CD4-positive, alpha-beta T cell (primary cell): ENCODE data around the gene KATNAL1. TPM values are rescaled to one million over a fixed set of nuclear protein-coding genes. Genes with fewer than 3 reads are reported as not detected.

Experiments used
- ATAC-seq: fragments of 200-7000 bp; cut with Tn5 transposase; one replicate; pipeline ENCODE4 v1.10.0; 2022; ENCODE audit warnings: mild to moderate bottlenecking; ENCODE audit not compliant: poor library complexity
- CTCF ChIA-PET: fragments of 350-600 bp; sonication (Branson Sonifier 250); formaldehyde crosslinking; loops from one replicate; lab custom pipeline; 2021; ENCODE audit warnings: antibody characterized with exemption, inconsistent platforms; lab: Charles Lee
- POLR2A ChIA-PET: fragments of 350-600 bp; sonication (Branson Sonifier 250); formaldehyde crosslinking; loops from one replicate; lab custom pipeline; 2021; ENCODE audit warnings: antibody characterized with exemption, inconsistent platforms; lab: Charles Lee
- DNase-seq, 14 experiments: peaks; one replicate each; pipeline ENCODE4 v3.0.0-alpha.2; 2013 to 2020; ENCODE audit warnings: mixed read lengths in 2 of 14
- H3K27ac ChIP-seq, 2 donors: one replicate each; pipeline versions ENCODE4 v1.5.1 to v1.7.0; 2013; ENCODE audit warnings: low read length in 2 of 2, low read depth in 1 of 2, mild to moderate bottlenecking in 1 of 2
- H3K27me3 ChIP-seq, 2 experiments: 1 replicate in 1 of 2; 2 replicates in 1 of 2; pipeline versions ENCODE4 v1.6.1 to v1.7.0; 2013; ENCODE audit warnings: low read length in 2 of 2, control low read depth in 1 of 2, mild to moderate bottlenecking in 1 of 2, moderate library complexity in 1 of 2; ENCODE audit not compliant: insufficient read depth in 2 of 2, control insufficient read depth in 1 of 2
- H3K36me3 ChIP-seq: one replicate; pipeline ENCODE4 v1.6.1; 2013; ENCODE audit warnings: low read length, control low read depth; ENCODE audit not compliant: insufficient read depth
- H3K4me1 ChIP-seq: one replicate; pipeline ENCODE4 v1.6.1; 2013; ENCODE audit warnings: low read length, control low read depth; ENCODE audit not compliant: insufficient read depth
- H3K4me3 ChIP-seq: one replicate; pipeline ENCODE4 v1.5.1; 2013; ENCODE audit warnings: mild to moderate bottlenecking, low read length, moderate library complexity
- H3K9me3 ChIP-seq, 2 experiments: 1 replicate in 1 of 2; 2 replicates in 1 of 2; pipeline versions ENCODE4 v1.6.1 to v1.7.0; 2013; ENCODE audit warnings: low read length in 2 of 2, mild to moderate bottlenecking in 2 of 2, control low read depth in 1 of 2, moderate library complexity in 1 of 2; ENCODE audit not compliant: control insufficient read depth in 1 of 2, insufficient read depth in 1 of 2
- H3K27ac Mint-ChIP-seq: one replicate; pipeline ENCODE4 v1.8.0; 2020; ENCODE audit warnings: mixed read lengths
- H3K27me3 Mint-ChIP-seq: one replicate; pipeline ENCODE4 v1.8.0; 2021; ENCODE audit warnings: mixed read lengths
- H3K36me3 Mint-ChIP-seq: one replicate; pipeline ENCODE4 v1.8.0; 2021; ENCODE audit warnings: low read depth, mixed read lengths
- H3K4me1 Mint-ChIP-seq: one replicate; pipeline ENCODE4 v1.8.0; 2021; ENCODE audit warnings: low read depth, mixed read lengths
- H3K4me3 Mint-ChIP-seq: one replicate; pipeline ENCODE4 v1.8.0; 2020; ENCODE audit warnings: mild to moderate bottlenecking, mixed read lengths
- H3K9me3 Mint-ChIP-seq: one replicate; pipeline ENCODE4 v1.8.0; 2020; ENCODE audit warnings: mixed read lengths
- CTCF ChIP-seq: fragments of 200-600 bp; IDR thresholded peaks from one replicate; pipeline ENCODE4 v1.8.0; 2022; ENCODE audit warnings: antibody characterized with exemption, mild to moderate bottlenecking
- intact Hi-C, 2 experiments: fragments of 100-400 bp; cut with DNase I in 1 of 2; cut with micrococcal nuclease in 1 of 2; formaldehyde crosslinking; loops; one replicate each; pipeline versions ENCODE4 v1.15.1 to v1.9.0; 2023 to 2025; cut with DNase I, micrococcal nuclease
- total RNA-seq, 174 experiments: library from RNA in 2 of 174; stranded (reverse) in 2 of 174; gene quantifications; one replicate each; pipeline ENCODE4 v1.2.3 and lab custom pipeline; 2021 to 2026

Gene KATNAL1
- total RNA-seq, 2 experiments from 2014 or later: 3.3 to 3.4 TPM

- ChIA-PET POLR2A (no interaction called here), CTCF (no interaction called here)
- no peak for TF ChIP-seq CTCF
- no peak overlapping the region for H3K4me3 ChIP-seq
- ATAC-seq (no peak), DNase-seq (no peak)
- no peak overlapping the region for H3K27ac Mint-ChIP-seq
- no peaks in the 10 kb centered on the region for H3K9me3 ChIP-seq
- H3K9me3 Mint-ChIP-seq: no peaks in the 10 kb centered on the region
- peaks cover 2% of the 10 kb centered on the region for H3K36me3 ChIP-seq
- no peaks in the 10 kb centered on the region for H3K36me3 Mint-ChIP-seq
- H3K4me1 Mint-ChIP-seq: peaks cover 7% of the 10 kb centered on the region
- no peaks in the 10 kb centered on the region for H3K4me1 ChIP-seq
- H3K27me3 Mint-ChIP-seq: no peaks in the 10 kb centered on the region
- no peak overlapping the region for H3K27ac ChIP-seq
- intact Hi-C loops: no loop called here
- H3K4me3 Mint-ChIP-seq: no peak overlapping the region
- H3K27me3 ChIP-seq: no peaks in the 10 kb centered on the region
These were observed 95.6 kb downstream of the KATNAL1 start for GRCh38 chr13:30211745-30212144.

GRCh38 chr13:30204564-30204963, 102.8 kb downstream of the KATNAL1 start:
- Mint-ChIP-seq H3K4me1 (peaks cover 7% of the 10 kb centered on the region), H3K9me3 (no peaks in the 10 kb centered on the region), H3K4me3 (no peak overlapping the region), H3K36me3 (no peaks in the 10 kb centered on the region), H3K27ac (no peak overlapping the region), H3K27me3 (no peaks in the 10 kb centered on the region)
- Histone ChIP-seq H3K9me3 (no peaks in the 10 kb centered on the region), H3K4me1 (no peaks in the 10 kb centered on the region), H3K4me3 (no peak overlapping the region), H3K27ac (no peak overlapping the region), H3K27me3 (no peaks in the 10 kb centered on the region), H3K36me3 (peaks cover 2% of the 10 kb centered on the region)
- intact Hi-C loops: no loop called here
- DNase-seq (no peak), ATAC-seq (no peak)
- POLR2A ChIA-PET: no interaction called here
- TF ChIP-seq CTCF: no peak
- CTCF ChIA-PET: no interaction called here

- no peak for DNase-seq
- no peak for ATAC-seq
- no peak overlapping the region for H3K27ac ChIP-seq
- TF ChIP-seq CTCF: no peak
- ChIA-PET CTCF (no interaction called here), POLR2A (no interaction called here)
- no peaks in the 10 kb centered on the region for H3K36me3 ChIP-seq
- intact Hi-C loops: no loop called here
- no peaks in the 10 kb centered on the region for H3K27me3 ChIP-seq
- no peaks in the 10 kb centered on the region for H3K27me3 Mint-ChIP-seq
- H3K4me3 ChIP-seq: no peak overlapping the region
- H3K27ac Mint-ChIP-seq: no peak overlapping the region
- H3K9me3 ChIP-seq: no peaks in the 10 kb centered on the region
- no peak overlapping the region for H3K4me3 Mint-ChIP-seq
- no peaks in the 10 kb centered on the region for H3K9me3 Mint-ChIP-seq
- H3K4me1 ChIP-seq: no peaks in the 10 kb centered on the region
- no peaks in the 10 kb centered on the region for H3K4me1 Mint-ChIP-seq
- H3K36me3 Mint-ChIP-seq: no peaks in the 10 kb centered on the region
These were observed 111.3 kb downstream of the KATNAL1 start for GRCh38 chr13:30196025-30196424.
